Activated CD4-positive, alpha-beta T cell treated with anti-CD3 and anti-CD28 coated beads, Interleukin-2, amount 10 ng/mL, durations not matched to agents 24 days and 14 days (primary cell): ENCODE data around the gene CERS6. TPM values are rescaled to one million over a fixed set of nuclear protein-coding genes. Genes with fewer than 3 reads are reported as not detected.
"Not testable (repeated sequence)": the region's sequence is repeated elsewhere in the genome, so short reads cannot be mapped to it uniquely, and the experiment has no call there.

Source experiments
- DNase-seq: peaks from one replicate; pipeline ENCODE4 v3.0.0; 2022
- H3K27ac Mint-ChIP-seq: one replicate; pipeline ENCODE4 v1.8.0; 2022; ENCODE audit warnings: mild to moderate bottlenecking, mixed read lengths
- H3K27me3 Mint-ChIP-seq: one replicate; pipeline ENCODE4 v1.8.0; 2022; ENCODE audit warnings: mixed read lengths
- H3K36me3 Mint-ChIP-seq: one replicate; pipeline ENCODE4 v1.8.0; 2022; ENCODE audit warnings: low read depth, mild to moderate bottlenecking, mixed read lengths
- H3K4me1 Mint-ChIP-seq: one replicate; pipeline ENCODE4 v1.8.0; 2021; ENCODE audit warnings: mixed read lengths
- H3K4me3 Mint-ChIP-seq: one replicate; pipeline ENCODE4 v1.8.0; 2022; ENCODE audit warnings: mild to moderate bottlenecking, moderate library complexity, mixed read lengths
- H3K9me3 Mint-ChIP-seq: one replicate; pipeline ENCODE4 v1.8.0; 2021; ENCODE audit warnings: mixed read lengths
- intact Hi-C: fragments of 100-400 bp; cut with micrococcal nuclease; formaldehyde crosslinking; loops from one replicate; pipeline ENCODE4 v1.15.1; 2023
- total RNA-seq: library from RNA; stranded (reverse); gene quantifications from 2 replicates; pipeline ENCODE4 v1.2.3, GENCODE V29; 2022

CERS6 gene, protein sequence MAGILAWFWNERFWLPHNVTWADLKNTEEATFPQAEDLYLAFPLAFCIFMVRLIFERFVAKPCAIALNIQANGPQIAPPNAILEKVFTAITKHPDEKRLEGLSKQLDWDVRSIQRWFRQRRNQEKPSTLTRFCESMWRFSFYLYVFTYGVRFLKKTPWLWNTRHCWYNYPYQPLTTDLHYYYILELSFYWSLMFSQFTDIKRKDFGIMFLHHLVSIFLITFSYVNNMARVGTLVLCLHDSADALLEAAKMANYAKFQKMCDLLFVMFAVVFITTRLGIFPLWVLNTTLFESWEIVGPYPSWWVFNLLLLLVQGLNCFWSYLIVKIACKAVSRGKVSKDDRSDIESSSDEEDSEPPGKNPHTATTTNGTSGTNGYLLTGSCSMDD
- 25.3 and 26.3 TPM in 2 replicates for total RNA-seq

DNA sequence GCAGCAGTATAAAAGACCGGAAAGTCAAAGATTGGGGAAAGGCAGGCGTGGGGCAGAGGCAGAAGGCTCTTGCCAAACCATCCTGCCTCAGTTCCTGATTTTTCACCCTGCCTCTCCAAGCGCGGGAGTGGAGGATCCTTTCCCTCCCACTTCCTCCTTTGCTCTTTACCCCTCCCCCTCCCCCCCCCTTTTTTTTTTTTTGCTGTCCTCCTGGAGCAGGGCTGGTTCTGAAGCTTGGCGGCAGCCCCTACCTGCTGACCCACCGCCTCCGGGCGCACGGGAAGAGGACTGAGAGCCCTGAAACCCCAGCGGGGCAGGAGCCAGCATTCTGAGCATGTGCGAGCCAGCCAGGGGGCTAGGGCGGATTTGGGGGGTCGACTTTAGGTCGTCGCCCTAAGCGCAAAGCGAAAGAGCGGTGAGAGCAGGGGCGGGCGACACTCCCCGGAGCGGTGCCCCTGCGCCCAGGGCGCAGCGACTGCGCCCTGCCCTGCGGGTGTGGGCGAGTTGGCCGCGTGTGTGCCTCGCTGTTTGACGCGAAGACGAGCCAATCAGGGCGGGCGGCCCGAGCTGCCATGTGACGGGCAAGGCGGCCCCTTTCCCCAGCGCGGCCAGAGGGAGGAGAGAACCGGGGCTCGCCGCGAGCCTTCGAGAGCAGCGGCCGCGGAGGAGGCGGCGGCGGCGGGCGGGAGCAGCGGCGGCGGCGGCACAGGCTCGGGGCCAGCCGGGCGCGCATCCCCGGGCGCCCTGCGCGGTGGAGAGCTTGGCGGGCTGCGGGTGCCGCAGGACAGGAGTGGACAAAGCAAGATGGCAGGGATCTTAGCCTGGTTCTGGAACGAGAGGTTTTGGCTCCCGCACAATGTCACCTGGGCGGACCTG lies at the start of gene CERS6:
Gene CERS6 (plus strand): TSS at position 628 of the 876 bp plus-strand sequence. CDS start 177 bp downstream, at position 805.
- Mint-ChIP-seq H3K36me3 (peaks cover 10% of the 10 kb centered on the region), H3K4me1 (peaks cover 25% of the 10 kb centered on the region), H3K9me3 (no peaks in the 10 kb centered on the region), H3K27me3 (no peaks in the 10 kb centered on the region), H3K27ac (peak within 1 kb of the TSS; percentile 85), H3K4me3 (no peak within 1 kb of the TSS)
- intact Hi-C loops, result loop anchor here (1.0 to 10.0 kb wide), 5 partner anchors 23 to 251 kb away; partner anchors contain the start of gene STK39
- DNase-seq, result peak; percentile 96

DNA sequence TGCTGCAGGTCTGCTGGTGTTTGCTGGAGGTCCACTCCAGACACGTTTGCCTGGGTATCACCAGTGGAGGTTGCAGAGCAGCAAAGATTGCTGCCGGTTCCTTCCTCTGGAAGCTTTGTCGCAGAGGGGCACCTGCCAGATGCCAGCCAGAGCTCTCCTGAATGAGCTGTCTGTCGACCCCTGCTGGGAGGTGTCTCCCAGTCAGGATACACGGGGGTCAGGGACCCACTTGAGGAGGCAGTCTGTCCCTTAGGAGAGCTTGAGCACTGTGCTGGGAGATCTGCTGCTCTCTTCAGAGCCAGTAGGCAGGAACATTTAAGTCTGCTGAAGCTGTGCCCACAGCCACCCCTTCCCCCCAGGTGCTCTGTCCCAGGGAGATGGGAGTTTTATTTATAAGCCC lies 43.8 kb upstream of the CERS6 start:
- H3K4me3 Mint-ChIP-seq, intact Hi-C loops, H3K36me3 Mint-ChIP-seq: not testable (repeated sequence)

DNA sequence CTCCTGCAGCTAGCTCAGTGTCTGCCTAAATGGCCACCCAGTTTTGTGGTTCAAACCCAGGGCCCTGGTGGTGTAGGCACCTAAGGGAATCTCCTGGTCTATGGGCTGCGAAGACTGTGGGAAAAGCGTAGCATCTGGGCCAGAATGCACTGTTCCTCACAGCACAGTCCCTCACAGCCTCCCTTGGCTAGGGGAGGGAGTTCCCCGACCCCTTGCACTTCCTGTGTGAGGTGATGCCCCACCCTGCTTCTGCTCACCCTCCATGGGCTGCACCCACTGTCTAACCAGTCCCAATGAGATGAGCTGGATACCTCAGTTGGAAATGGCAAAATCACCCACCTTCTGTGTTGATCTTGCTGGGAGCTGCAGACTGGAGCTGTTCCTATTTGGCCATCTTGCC lies 43.0 kb upstream of the CERS6 start:
- H3K4me3 Mint-ChIP-seq, H3K4me1 Mint-ChIP-seq, H3K27ac Mint-ChIP-seq: not testable (repeated sequence)

More for the DNA sequence above, 43.8 kb upstream of the CERS6 start:
- H3K9me3 Mint-ChIP-seq, result peaks cover 20% of the 10 kb centered on the region
- H3K4me1 Mint-ChIP-seq, H3K27me3 Mint-ChIP-seq, DNase-seq, H3K27ac Mint-ChIP-seq: not testable (repeated sequence)

DNA sequence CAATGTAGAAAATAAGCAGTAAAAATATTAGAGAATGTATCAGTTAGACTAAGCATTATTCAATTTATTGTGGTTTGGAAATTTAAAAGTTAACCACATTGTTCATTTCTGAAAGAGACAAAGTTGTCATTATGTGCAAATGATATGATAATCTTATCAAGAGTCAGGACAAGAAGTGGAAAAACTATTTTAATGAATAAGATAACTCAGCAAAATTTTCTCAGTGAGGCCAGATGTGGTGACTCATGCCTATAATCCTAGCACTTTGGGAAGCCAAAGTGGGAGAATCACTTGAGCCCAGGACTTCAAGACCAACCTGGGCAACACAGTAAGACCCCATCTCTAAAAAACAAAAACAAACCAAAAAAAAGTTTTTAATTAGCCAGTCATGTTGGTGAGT lies 39.5 kb upstream of the CERS6 start:
- H3K4me1 Mint-ChIP-seq, result peaks cover 4% of the 10 kb centered on the region
- peaks cover 1% of the 10 kb centered on the region for H3K27me3 Mint-ChIP-seq
- H3K36me3 Mint-ChIP-seq, result no peaks in the 10 kb centered on the region
- intact Hi-C loops, result no loop called here
- H3K9me3 Mint-ChIP-seq, result peaks cover 25% of the 10 kb centered on the region
- no peak overlapping the region for H3K27ac Mint-ChIP-seq
- no peak overlapping the region for H3K4me3 Mint-ChIP-seq
- no peak for DNase-seq

More for the DNA sequence above, 43.0 kb upstream of the CERS6 start:
- intact Hi-C loops, H3K36me3 Mint-ChIP-seq, DNase-seq, H3K27me3 Mint-ChIP-seq: not testable (repeated sequence)
- peaks cover 15% of the 10 kb centered on the region for H3K9me3 Mint-ChIP-seq

DNA sequence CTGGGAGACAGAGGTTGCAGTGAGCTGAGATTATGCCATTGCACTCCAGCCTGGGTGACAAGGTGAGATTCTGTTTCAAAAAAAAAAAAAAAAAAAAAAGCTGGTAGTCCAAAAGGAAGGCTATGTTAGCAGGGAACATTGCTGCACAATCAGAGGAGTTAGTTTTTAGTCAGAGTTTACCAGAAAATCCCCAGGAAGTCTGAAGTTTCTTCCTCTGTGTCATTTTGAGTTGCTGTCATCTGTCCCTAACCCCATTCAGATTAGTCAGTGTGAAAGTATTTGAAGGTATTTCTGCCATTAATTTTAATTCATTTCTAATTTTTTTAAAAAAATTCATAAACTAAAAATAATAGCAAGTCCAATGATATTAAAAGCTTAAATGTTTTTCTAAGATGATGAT lies 33.5 kb upstream of the CERS6 start:
- Mint-ChIP-seq H3K9me3 (peaks cover 23% of the 10 kb centered on the region), H3K27ac (no peak overlapping the region), H3K4me3 (no peak overlapping the region), H3K36me3 (peaks cover 2% of the 10 kb centered on the region), H3K4me1 (peaks cover 20% of the 10 kb centered on the region), H3K27me3 (peaks cover 1% of the 10 kb centered on the region)
- intact Hi-C loops, result no loop called here
- no peak for DNase-seq

DNA sequence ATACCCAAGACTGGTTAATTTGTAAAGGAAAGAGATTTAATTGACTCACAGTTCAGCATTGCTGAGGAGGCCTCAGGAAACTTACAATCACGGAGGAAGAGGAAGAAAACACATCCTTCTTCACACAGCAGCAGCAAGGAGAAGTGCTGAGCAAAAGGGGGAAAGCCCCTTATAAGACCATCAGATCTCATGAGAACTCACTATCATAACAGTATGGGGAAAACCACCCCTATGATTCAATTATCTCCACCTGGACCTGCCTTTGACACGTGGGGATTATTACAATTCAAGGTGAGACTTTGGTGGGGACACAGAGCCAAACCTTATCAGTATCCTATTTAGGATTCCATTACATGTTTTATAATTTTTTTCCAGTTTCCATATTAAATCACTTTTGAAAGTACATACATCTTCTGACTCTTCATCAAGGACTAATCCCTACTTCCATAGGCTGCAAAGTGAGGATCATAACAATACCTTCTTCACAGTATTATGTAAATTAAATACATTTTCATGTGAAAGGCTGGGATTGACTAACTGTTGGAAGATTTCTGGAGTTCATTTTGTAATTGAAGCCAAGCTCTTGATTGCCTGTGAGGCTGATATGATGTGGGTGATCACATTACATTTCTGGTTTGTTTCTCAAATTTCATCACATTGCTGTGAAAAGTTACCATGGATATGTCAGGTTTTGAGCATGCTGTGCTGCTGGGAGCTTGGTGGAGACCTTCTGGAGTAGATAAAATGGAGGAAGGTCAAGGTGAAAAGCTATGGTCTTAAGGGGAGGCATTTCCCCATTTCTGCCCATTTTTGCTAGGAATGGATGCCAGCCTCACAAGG lies 31.7 kb upstream of the CERS6 start:
- H3K4me1 Mint-ChIP-seq, result peaks cover 20% of the 10 kb centered on the region
- peaks cover 2% of the 10 kb centered on the region for H3K36me3 Mint-ChIP-seq
- intact Hi-C loops, result no loop called here
- H3K9me3 Mint-ChIP-seq, result peaks cover 28% of the 10 kb centered on the region
- H3K27ac Mint-ChIP-seq, result no peak overlapping the region
- DNase-seq, result no peak
- peaks cover 3% of the 10 kb centered on the region for H3K27me3 Mint-ChIP-seq
- no peak overlapping the region for H3K4me3 Mint-ChIP-seq

DNA sequence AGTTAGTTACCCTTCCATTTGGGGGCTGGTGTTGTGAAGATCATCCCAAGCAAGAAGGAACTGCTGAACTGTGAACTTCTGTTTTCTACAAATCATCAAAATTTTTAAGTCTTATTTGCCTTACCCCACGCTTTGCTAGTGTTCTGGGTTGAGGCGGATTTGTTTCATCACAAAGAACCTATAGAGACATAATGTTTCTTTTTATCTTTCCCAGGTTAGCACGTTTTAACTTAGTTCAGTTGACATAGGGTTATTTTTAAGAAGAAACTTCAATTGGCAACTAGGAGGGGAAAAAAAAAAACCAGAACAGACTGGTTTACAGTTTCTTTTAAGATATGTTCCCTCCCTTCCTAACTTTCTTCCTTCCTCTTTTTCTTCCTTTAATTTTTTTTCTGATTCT lies 31.1 kb upstream of the CERS6 start:
- no peak for DNase-seq
- peaks cover 25% of the 10 kb centered on the region for H3K9me3 Mint-ChIP-seq
- H3K36me3 Mint-ChIP-seq, result peaks cover 2% of the 10 kb centered on the region
- peaks cover 20% of the 10 kb centered on the region for H3K4me1 Mint-ChIP-seq
- H3K27ac Mint-ChIP-seq, result no peak overlapping the region
- H3K27me3 Mint-ChIP-seq, result peaks cover 3% of the 10 kb centered on the region
- no peak overlapping the region for H3K4me3 Mint-ChIP-seq
- intact Hi-C loops, result no loop called here

DNA sequence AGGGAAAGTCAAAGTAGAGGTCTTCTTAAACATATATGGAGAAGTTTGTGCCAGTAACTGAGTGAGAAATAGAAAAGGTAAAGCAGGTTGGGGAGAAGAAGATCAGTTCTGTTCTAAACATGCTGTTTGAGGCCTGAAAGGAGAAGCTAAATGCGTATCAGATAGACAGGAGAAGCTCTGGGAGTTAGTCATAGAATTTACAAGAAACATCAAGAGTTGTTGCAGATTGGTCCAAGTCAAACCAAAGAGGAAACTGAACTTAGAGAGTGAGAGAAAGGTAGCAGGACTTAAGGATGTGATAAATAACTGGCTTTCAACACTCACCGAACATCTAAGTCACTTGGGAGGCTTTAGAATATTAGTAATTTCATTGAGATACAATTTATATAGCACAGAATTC lies 29.2 kb upstream of the CERS6 start:
- no peak overlapping the region for H3K4me3 Mint-ChIP-seq

DNA sequence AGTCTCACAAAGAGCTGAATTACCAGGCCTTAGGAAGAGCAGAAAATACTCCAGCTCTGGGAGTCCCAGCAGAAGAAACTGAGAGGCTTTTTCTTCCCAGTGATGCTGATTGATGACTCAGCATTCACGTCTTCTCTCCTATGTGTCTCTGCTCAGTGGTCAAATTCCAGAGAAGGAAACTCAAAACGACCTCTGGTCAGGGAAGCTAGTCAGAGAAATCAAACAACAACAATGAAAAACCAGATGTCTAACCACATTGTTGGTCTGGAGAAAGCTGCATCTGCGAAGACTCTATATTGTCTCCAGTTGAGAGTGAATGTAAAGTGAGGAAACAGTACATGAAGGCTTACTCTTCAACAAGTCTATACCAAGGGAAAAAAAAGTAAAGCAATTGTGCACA lies 28.6 kb upstream of the CERS6 start:
- DNase-seq, result no peak
- intact Hi-C loops, result no loop called here
- Mint-ChIP-seq H3K36me3 (peaks cover 5% of the 10 kb centered on the region), H3K27ac (no peak overlapping the region), H3K27me3 (peaks cover 3% of the 10 kb centered on the region), H3K4me1 (peaks cover 28% of the 10 kb centered on the region), H3K9me3 (peaks cover 16% of the 10 kb centered on the region), H3K4me3 (no peak overlapping the region)

More for the DNA sequence above, 29.2 kb upstream of the CERS6 start:
- H3K27ac Mint-ChIP-seq, result no peak overlapping the region
- DNase-seq, result no peak
- intact Hi-C loops, result no loop called here
- H3K36me3 Mint-ChIP-seq, result peaks cover 5% of the 10 kb centered on the region
- peaks cover 26% of the 10 kb centered on the region for H3K4me1 Mint-ChIP-seq
- peaks cover 16% of the 10 kb centered on the region for H3K9me3 Mint-ChIP-seq
- peaks cover 3% of the 10 kb centered on the region for H3K27me3 Mint-ChIP-seq

DNA sequence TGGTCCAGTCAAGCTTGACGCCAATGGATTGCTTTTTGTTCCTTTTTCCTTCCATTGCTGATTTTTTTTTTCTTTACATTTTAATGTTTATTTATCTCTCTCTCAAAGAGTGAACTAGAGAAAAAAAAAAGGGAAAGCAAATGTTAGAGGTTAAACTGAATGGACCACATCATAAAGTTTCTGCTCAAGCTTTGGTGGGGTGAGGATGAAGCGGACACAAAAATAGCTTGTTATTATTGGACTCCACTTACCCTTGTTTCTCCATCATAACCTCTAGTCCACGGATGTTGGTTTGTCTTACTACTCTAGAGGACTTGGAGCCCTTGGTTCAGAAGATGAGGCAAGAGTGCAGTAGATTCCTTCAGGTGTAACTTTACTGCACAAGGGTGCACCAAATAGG lies 27.6 kb upstream of the CERS6 start:
- no peak for DNase-seq
- Mint-ChIP-seq H3K36me3 (peaks cover 5% of the 10 kb centered on the region), H3K27ac (no peak overlapping the region), H3K27me3 (peaks cover 3% of the 10 kb centered on the region), H3K4me1 (peaks cover 36% of the 10 kb centered on the region), H3K9me3 (peaks cover 16% of the 10 kb centered on the region), H3K4me3 (no peak overlapping the region)
- intact Hi-C loops, result no loop called here

DNA sequence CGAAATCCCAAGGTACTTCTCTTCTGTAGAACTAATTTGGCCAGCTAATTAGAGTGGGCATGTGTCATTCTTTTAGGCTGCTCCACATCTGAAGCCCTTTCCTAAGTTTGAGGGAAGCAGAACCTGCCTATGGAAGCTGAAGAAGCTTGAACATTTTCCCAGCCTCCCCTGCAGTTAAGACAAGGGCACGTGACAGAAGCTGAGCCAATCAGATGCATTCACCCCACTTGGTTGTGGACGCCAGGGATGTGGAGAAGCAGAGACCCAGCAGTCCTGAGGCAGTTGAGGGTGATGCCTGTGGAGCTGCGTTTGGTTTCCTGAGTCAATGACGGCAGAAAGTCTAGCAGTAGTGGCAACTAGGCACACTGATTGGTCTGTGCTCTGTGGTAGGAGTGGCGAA lies 26.1 kb upstream of the CERS6 start:
- intact Hi-C loops, result loop anchor here (5.0 kb wide), 1 partner anchor 83 kb away; no protein-coding TSS in a partner anchor
- peaks cover 3% of the 10 kb centered on the region for H3K27me3 Mint-ChIP-seq
- H3K9me3 Mint-ChIP-seq, result peaks cover 9% of the 10 kb centered on the region
- H3K36me3 Mint-ChIP-seq, result peaks cover 2% of the 10 kb centered on the region
- no peak overlapping the region for H3K27ac Mint-ChIP-seq
- no peak overlapping the region for H3K4me3 Mint-ChIP-seq
- H3K4me1 Mint-ChIP-seq, result peaks cover 41% of the 10 kb centered on the region
- no peak for DNase-seq

DNA sequence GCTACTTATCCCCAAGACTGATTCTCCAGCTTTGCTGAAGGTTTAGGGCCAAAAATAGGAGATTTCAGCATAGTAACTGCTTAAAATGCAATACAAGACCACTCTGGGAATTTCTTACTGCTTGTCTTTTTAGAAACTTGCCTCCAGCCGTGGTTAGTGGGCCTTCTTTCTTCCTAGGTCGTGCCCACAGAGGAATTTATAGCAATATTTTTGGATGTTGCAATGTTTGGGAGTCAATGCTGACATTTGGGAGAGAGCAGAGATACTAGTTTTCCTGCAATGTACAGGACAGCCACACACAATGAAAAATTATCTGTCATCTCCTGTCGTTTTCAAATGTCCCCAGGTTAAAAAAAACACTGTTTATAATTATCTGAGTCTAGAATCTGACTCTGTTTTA lies 25.6 kb upstream of the CERS6 start:
- no peak for DNase-seq
- Mint-ChIP-seq H3K4me1 (peaks cover 43% of the 10 kb centered on the region), H3K27me3 (peaks cover 3% of the 10 kb centered on the region), H3K27ac (no peak overlapping the region), H3K9me3 (peaks cover 9% of the 10 kb centered on the region), H3K4me3 (no peak overlapping the region), H3K36me3 (peaks cover 2% of the 10 kb centered on the region)
- intact Hi-C loops, result loop anchor here (5.0 kb wide), 1 partner anchor 83 kb away; no protein-coding TSS in a partner anchor

DNA sequence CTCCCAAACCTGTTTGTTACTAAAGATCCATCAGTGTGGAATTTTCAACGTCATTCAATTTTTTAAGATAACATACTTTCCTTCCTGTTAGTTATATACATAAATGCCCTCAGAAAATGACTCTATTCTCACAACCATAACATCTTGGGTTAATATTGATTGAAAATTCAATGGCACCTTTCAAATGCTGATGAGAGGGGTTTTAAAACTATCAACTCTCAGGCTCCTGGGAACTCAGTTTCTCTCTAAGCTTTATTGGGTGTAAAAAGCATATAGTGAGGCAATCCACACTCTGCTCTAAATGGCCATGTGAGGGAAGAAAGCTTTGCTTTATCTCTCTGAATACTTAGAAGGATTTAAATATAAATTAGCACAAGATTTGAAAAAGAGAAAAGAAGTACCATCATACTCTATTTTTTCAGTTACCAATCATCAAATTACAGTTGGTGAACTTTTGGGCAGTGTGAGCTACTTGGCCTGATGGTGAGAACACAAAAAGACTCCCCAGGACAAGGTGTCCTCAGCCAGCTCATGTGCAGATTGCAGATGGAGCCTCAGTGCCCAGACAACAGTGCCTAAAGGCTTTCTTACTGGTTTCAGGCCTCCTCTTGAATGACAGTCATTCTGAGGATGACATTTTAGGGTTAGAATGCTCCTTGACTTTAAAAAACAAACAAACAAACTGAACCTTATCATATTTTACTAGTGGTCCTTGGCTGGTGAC lies 24.6 kb upstream of the CERS6 start:
- Mint-ChIP-seq H3K4me3 (peak overlapping the region; percentile 20), H3K27me3 (peaks cover 3% of the 10 kb centered on the region), H3K27ac (peak overlapping the region; percentile 76), H3K36me3 (peaks cover 2% of the 10 kb centered on the region), H3K9me3 (peaks cover 5% of the 10 kb centered on the region), H3K4me1 (peaks cover 39% of the 10 kb centered on the region)
- no peak for DNase-seq
- intact Hi-C loops, result loop anchor here (1.0 to 5.0 kb wide), 3 partner anchors 59 to 641 kb away; no protein-coding TSS in a partner anchor
